ENCODE results near the gene MBNL1. TPM values are rescaled to one million over a fixed set of nuclear protein-coding genes. Genes with fewer than 3 reads are reported as not detected.

Gene MBNL1
- total RNA-seq, 1 experiment from 2014 or later: 140 TPM

- H3K4me1 ChIP-seq (ENCODE audit: control insufficient read depth, insufficient read depth, low read length): no peaks in the 10 kb centered on the region; the same call in 1 of the 2 replicates
- ChIA-PET POLR2A (interaction anchor here (0.6 to 0.7 kb wide), 3 partner anchors 10 to 165 kb away, joined by 5 to 12 read pairs (median 5); no protein-coding TSS in a partner anchor), CTCF (no interaction called here)
- no peaks in the 10 kb centered on the region; the same call in 1 of the 2 replicates for H3K36me3 ChIP-seq (ENCODE audit: control insufficient read depth, insufficient read depth, low read length)
- BruUV-seq (replicated peaks): no TSS peak
- no peak for ATAC-seq
- no peak overlapping the region for H3K27ac ChIP-seq (ENCODE audit: low read length)
- no peak overlapping the region for H3K4me3 ChIP-seq (ENCODE audit: low read depth in 2 of 2, low read length in 2 of 2)
- intact Hi-C loops (cut with micrococcal nuclease; ENCODE audit: unreplicated experiment) (no loop called here), in situ Hi-C loops (cut with HindIII; ENCODE audit: low pct_unique_long_range_greater_than_20kb, low sequenced_read_pairs) (no loop called here)
- H3K9me3 ChIP-seq (ENCODE audit: control insufficient read depth, insufficient read depth, low read depth, low read length): no peaks in the 10 kb centered on the region
- H3K27me3 ChIP-seq (ENCODE audit: control insufficient read depth, insufficient read depth, low read length): no peaks in the 10 kb centered on the region
- TF ChIP-seq POLR2AphosphoS5 (IDR thresholded peaks at IDR 0.05; ENCODE audit: low read depth, low read length) (no peak), SIN3A (IDR thresholded peaks at IDR 0.05; ENCODE audit: borderline replicate concordance, insufficient read depth, low read depth, low read length) (no peak), REST (IDR thresholded peaks at IDR 0.05; ENCODE audit: insufficient read depth in 1 of 2, low read depth in 2 of 2, low read length in 1 of 2) (no peak), TCF7L2 (IDR thresholded peaks at IDR 0.05; ENCODE audit: low read depth, low read length) (no peak), CTCF (IDR thresholded peaks at IDR 0.05) (no peak)
- DNase-seq (ENCODE audit: low read depth, low spot score): no peak
Observed at GRCh38 chr3:152346740-152347139, 78.0 kb downstream of the MBNL1 start.

DNA sequence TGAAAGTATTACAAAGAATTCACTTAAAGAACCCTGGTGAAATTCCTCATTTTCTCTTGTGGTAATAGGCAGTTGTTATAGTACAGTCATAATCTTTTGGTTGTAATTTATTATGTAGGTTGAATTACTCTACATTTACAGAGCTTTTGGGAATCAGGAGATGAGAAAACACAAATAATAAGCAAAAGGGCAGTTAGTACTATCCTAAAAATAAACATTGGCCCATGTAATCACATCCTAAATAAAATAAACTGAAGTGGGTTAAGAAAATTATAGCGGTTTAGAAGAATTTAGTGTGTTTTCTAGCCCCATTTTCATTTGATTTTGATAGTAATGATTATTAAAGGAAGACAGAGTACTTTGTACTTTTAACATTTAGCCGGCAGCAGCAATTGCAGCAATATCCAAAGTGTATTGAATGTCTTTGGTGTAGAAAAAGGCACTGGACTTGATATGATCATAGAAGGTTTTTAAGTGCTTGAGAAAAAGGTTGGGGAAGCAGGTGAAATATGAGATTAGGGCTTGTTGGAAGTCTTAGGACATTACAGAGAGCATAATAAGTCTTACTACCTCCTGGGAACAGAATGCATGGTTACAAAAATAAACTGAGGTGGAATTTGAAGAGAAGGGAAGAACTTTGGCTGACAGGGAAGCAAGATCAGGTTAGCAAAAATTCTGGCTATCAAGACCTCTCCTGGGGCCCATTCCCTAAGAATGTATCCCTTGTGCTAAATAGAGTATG, 79.9 kb downstream of the MBNL1 start:
- TF ChIP-seq POLR2AphosphoS5 (IDR thresholded peaks at IDR 0.05; ENCODE audit: low read depth, low read length) (no peak), SIN3A (IDR thresholded peaks at IDR 0.05; ENCODE audit: borderline replicate concordance, insufficient read depth, low read depth, low read length) (no peak), REST (IDR thresholded peaks at IDR 0.05; ENCODE audit: insufficient read depth in 1 of 2, low read depth in 2 of 2, low read length in 1 of 2) (no peak), CTCF (IDR thresholded peaks at IDR 0.05) (no peak), TCF7L2 (IDR thresholded peaks at IDR 0.05; ENCODE audit: low read depth, low read length) (no peak)
- DNase-seq (ENCODE audit: low read depth, low spot score) (no peak), ATAC-seq (no peak)
- no peak overlapping the region for H3K27ac ChIP-seq (ENCODE audit: low read length)
- in situ Hi-C loops (cut with HindIII; ENCODE audit: low pct_unique_long_range_greater_than_20kb, low sequenced_read_pairs): no loop called here
- H3K4me1 ChIP-seq (ENCODE audit: control insufficient read depth, insufficient read depth, low read length): no peaks in the 10 kb centered on the region; the same call in 1 of the 2 replicates
- H3K4me3 ChIP-seq (ENCODE audit: low read depth in 2 of 2, low read length in 2 of 2): no peak overlapping the region
- ChIA-PET POLR2A (no interaction called here), CTCF (no interaction called here)
- no peaks in the 10 kb centered on the region; the same call in 1 of the 2 replicates for H3K36me3 ChIP-seq (ENCODE audit: control insufficient read depth, insufficient read depth, low read length)
- intact Hi-C loops (cut with micrococcal nuclease; ENCODE audit: unreplicated experiment): no loop called here
- no peaks in the 10 kb centered on the region for H3K27me3 ChIP-seq (ENCODE audit: control insufficient read depth, insufficient read depth, low read length)
- no peaks in the 10 kb centered on the region for H3K9me3 ChIP-seq (ENCODE audit: control insufficient read depth, insufficient read depth, low read depth, low read length)
- no TSS peak for BruUV-seq (replicated peaks)

All from Panc1 (cell line).